GM12891 (cell line): ENCODE results near the gene APOB.

Experiments
- PAX5 ChIP-seq: IDR thresholded peaks from 2 replicates; pipeline ENCODE4 v1.6.1; 2011; ENCODE audit warnings: low read length, moderate library complexity, mild to moderate bottlenecking; ENCODE audit not compliant: insufficient read depth, severe bottlenecking
- POLR2A ChIP-seq: IDR thresholded peaks from 2 replicates; pipeline ENCODE4 v1.6.1; 2011; ENCODE audit warnings: low read depth, low read length, control low read depth
- POLR2AphosphoS5 ChIP-seq: IDR thresholded peaks from 2 replicates; pipeline ENCODE4 v1.6.1; 2011; ENCODE audit warnings: low read depth, low read length, control low read depth
- POU2F2 ChIP-seq: IDR thresholded peaks from 2 replicates; pipeline ENCODE4 v1.6.1; 2011; ENCODE audit warnings: low read depth, mild to moderate bottlenecking, control low read depth, low read length, moderate library complexity
- SPI1 ChIP-seq: IDR thresholded peaks from 2 replicates; pipeline ENCODE4 v1.6.1; 2011; ENCODE audit warnings: low read depth, low read length, control low read depth
- TAF1 ChIP-seq: IDR thresholded peaks from 2 replicates; pipeline ENCODE4 v1.6.1; 2011; ENCODE audit warnings: low read depth, low read length, control low read depth

- TF ChIP-seq SPI1 (no peak), POLR2AphosphoS5 (no peak), POLR2A (no peak), TAF1 (no peak), POU2F2 (no peak), PAX5 (no peak)
Observed at GRCh38 chr2:21015281-21015645, 28.6 kb downstream of the APOB start.
